Jurkat, Clone E6-1 (cell line): ENCODE results near the gene FAM107B.
A peak's percentile ranks its signal among the peaks of the same experiment; 100 is the strongest.

Experiments
- DNase-seq: peaks from one replicate; pipeline ENCODE4 v3.0.0-alpha.2; 2011; ENCODE audit warnings: low read depth, low spot score
- H3K4me3 ChIP-seq: 2 replicates; pipeline ENCODE4 v1.5.1; 2011; ENCODE audit warnings: mild to moderate bottlenecking, low read length, control low read depth, moderate library complexity

FAM107B gene

DNA sequence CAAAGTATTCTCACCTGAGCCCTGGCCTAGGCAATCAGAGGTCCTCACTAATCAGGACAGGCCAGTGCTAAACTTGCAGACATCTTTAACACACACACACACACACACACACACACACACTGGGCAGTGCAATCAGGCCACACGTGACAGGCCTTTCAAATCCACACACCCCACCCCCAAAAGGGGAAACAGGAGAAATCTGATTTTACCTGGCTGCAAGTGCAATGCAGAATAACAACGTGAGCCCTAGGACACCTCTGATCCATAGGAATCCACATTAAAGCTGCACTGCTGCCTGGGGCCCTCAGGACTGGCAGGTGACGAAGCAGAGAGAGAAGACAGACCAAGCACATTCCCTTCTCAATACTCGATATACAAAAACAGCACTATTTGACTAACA is 218.9 kb downstream of the FAM107B start:
- no peak overlapping the region for H3K4me3 ChIP-seq
- DNase-seq, result no peak

DNA sequence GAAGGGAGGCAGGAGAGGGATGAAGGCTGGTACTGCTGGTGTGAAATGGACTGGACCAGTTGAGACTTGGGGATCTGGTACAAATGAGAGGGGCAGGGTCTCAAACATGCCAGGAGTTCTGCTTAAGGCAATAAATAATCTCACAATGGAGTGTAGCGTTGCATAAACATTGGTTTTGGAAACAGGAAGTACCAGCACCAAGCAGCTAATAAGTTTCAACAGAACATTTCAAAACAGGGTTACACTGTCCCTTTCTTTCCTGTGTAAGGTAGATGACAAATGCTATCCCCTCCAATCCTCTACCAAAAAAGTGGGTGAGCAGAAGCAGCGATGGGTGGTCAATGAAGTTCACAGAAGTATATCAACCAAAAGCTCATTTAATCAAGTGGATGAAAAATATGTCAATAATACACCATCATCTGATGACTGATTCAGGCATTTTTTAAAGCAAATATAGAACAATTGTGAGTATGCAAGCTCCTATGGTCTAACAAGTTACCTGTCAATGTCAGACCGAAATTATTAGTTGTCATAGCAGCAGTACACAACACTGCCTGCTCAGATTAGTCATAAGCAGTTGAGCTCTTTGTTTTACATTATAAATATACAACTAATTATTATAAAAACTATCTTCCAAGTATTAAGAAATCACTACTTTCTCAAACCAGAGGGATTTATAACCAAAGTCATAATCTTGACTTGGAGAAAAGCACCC is 220.0 kb downstream of the FAM107B start:
- DNase-seq, result no peak
- H3K4me3 ChIP-seq, result no peak overlapping the region

DNA sequence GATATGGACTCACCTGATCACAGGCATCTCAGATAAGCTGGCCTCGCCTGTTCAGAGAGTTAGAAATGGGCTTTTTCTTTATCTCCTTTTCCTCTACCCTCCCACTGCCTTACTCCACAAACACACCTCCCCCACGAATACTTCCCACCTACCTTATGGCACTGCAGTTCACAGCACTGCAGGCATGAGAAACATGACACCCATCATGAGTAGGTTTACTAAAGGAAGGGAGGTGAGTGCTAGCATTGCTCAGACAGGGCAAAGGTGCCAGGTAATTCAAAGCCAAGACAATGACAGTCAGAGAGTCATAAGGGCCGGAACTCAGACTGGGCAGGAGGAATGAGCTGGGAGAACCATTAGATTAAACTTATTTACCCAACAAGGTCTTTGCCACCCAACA is 220.6 kb downstream of the FAM107B start:
- DNase-seq, result no peak

DNA sequence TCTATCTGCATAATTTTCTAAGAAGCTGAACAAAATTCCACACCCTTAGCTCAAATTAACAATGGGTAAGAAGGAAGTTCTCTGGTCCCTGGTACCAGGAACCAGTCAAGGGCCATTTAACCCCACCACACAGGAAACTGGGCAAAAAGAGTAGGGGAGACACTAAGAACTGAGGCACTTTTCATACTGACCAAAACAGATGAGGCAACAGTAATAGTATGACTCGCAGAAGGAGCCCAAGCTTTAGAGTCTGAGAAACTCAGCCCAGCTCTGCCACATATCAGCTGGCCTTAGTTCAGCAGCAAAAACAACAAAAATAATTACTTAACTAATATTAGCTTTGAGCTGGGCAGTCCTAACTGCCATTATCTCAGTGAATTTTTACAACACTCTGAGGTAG is 221.2 kb downstream of the FAM107B start:
- no peak for DNase-seq

More for the DNA sequence above, 220.6 kb downstream of the FAM107B start:
- H3K4me3 ChIP-seq, result no peak overlapping the region

DNA sequence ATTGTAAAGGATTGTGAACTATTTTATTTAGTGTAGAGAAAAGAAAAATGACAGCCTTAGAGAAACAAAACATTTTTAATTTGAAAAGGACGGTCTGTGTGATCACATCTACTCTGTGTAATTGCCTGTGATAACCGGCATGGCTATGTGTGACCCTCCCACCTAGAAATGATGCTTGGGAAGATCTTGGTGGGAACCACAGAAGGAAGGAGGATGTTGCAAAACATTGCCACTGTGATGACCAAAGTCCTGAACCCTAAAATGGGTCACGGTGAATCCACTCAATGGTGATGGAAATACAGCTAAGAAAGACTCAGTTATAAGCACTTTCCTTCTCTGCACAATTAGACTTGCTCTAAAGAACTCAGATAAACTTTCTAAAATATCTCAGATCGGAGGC is 222.7 kb downstream of the FAM107B start:
- no peak for DNase-seq
- H3K4me3 ChIP-seq, result no peak overlapping the region

More for the DNA sequence above, 221.2 kb downstream of the FAM107B start:
- no peak overlapping the region for H3K4me3 ChIP-seq

DNA sequence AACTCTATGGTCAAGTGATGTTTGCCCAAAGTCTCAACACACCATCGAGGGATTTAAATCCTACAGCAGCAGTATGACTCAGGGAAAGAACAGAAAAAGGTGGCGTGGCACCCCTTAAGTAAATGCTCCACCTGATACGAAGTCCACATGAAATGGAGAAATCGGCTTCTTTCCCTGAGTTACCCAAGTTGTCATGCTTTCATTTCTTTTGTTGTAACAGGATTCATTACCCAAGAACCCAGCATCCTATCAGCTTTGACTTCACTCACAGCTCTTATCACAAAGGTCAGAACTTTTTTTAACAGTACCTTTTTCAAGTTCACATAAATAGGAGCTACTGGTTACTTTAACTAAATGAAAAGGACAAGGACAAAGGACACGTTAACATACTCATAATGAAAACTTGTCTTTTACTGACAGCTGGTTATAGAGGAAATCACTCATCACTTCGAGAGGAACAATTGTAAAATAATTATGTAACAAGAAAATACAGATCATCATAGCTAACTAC is 224.2 kb downstream of the FAM107B start:
- H3K4me3 ChIP-seq, result no peak overlapping the region
- DNase-seq, result no peak

DNA sequence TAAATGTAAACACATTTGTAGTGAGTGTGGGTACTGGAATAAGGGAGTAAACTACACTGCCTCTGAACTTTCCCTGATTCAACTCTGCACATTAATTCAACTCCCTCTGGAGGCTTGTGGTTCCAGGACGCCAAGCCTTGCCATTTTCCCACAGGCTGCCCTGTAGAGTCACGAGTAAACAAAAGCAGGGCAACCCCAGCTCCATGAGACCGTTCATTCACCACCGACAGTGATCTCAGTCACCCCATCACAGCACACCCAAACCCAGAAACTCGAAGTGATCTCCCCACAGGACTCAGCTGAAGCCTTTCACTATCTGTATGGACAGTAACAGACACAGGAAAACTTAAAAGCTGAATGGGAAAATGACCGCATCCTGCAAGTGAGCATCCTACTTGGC is 225.2 kb downstream of the FAM107B start:
- no peak overlapping the region for H3K4me3 ChIP-seq
- DNase-seq, result no peak

DNA sequence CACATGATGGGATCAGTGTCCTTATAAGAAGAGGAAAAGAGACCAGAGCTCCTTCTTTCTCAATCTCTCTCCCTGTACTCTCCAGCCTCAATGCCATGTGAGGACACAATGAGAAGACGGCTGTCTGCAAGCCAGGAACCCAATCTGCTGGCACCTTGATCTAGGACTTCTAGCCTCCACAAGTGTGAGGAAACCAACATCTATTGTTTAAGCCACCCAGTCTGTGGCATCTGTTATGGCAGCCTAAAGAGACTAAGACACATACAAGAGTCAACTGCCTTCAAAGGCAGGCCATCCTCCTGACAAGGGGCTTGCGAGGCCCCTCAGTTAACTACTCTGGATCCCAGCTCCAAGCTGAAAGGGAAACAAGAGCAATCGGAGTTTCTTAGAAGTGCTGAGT is 225.7 kb downstream of the FAM107B start:
- no peak for DNase-seq
- H3K4me3 ChIP-seq, result no peak overlapping the region

DNA sequence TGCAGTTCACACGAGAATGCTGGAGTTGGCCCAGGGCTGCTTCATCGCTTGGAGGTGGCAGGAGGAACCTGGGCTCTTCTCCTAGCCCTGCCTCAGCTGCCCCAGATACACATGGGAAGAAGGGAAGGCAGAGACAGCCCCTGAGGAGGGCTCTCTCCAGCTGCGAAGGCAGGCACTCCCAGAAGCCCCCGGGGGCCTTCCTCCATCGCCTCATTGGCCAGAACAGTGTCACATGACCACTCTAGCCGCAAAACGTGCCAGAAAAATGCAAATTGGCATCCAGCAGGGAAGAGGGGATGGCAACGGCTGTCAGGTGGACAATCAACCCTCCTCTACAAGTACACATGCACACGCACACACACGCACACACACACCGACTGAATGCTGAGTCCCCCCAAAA is 226.2 kb downstream of the FAM107B start:
- no peak overlapping the region for H3K4me3 ChIP-seq
- DNase-seq, result no peak

DNA sequence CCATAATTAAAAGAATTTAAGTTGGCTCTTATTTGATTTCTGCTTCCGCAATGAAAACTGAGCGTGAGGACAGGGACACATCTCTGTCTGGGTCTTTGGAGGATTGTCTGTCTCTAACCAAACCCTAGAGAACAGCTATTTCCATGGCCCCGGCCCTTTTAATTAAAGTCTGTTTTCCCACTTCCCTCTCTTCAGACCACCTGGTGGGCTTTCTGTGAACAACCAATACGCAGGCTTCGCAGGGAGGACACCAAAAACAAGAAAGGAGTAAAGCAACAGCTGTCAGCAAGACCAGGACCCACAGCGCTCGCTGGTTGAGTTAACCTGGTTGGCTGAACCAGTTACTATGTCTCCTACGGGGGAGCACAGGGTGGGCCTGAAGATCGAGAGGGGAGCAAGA is 226.9 kb downstream of the FAM107B start:
- no peak overlapping the region for H3K4me3 ChIP-seq
- no peak for DNase-seq

DNA sequence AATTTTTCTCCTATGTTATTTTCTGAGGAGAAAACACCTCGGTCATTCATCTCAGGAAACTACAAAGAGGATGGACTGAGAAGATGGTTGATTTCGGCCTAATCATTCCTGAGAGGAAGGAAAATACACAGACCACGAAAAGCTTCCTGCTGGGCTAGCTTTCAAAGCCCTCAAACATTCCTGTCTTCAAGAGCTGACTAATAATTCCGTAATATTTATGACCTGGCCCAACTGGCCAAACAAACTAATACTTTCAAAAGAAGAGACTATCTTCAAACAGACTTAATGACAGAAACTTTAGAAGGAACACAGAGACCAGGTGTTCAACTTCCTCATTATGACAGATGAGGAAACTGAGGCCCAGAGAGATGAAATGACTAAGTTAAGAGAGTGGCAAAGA is 228.9 kb downstream of the FAM107B start:
- no peak for DNase-seq
- H3K4me3 ChIP-seq, result no peak overlapping the region

DNA sequence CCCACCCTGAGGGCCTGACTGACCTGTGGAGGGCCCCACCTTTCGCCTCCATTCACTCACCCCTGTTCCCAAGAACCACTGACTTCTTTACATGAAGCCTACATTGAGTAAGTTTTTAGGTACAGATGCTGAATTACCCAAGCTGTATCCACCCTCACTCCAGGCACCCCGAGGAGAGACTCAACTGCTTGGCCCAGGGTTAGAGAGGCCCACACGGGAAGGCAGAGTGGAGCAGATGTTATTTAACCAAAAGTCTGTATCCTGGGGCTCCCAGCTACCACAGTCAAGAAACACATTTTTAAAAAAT is 230.8 kb downstream of the FAM107B start:
- H3K4me3 ChIP-seq, result no peak overlapping the region
- DNase-seq, result no peak

DNA sequence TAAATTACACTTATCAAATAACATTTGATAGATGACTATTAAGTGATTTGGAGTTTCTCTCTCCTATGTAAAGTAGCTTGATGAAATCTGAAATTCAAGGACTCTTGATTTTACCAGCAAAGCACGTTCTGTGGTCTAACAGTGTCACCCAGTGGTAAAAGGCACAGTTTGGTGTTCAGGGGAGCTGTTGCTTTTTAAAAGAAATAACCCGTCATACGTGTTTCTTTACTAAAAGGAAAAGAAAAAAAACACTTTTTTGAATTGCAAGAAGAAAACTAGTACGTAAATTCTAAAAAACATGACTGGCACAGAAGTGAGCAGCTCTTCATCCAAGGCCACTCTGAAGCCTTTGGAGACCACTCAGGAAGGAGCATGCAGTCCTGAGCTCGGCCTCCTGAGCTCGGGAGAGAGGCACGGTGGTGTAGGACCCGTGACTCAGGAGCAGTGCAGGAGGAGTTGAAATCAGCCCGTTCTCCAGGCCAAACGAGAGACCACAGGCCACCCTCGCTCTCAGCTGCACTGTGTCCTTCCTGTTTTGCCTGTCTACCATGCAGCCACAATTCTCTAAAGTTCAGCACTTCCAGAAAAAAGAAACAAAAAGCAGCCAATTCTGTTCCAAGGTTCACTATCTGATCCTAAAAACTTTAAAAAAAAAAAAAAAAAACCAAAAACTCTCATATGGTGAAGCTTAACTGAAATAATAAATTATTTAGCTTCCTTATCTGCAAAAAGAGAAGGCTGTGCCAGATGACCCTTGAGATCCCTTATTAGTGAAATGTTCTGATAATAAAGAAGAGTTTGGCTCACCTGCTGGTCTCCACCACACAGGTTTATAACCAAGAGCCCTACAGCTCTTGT is 231.4 kb downstream of the FAM107B start:
- no peak overlapping the region for H3K4me3 ChIP-seq
- DNase-seq, result no peak

DNA sequence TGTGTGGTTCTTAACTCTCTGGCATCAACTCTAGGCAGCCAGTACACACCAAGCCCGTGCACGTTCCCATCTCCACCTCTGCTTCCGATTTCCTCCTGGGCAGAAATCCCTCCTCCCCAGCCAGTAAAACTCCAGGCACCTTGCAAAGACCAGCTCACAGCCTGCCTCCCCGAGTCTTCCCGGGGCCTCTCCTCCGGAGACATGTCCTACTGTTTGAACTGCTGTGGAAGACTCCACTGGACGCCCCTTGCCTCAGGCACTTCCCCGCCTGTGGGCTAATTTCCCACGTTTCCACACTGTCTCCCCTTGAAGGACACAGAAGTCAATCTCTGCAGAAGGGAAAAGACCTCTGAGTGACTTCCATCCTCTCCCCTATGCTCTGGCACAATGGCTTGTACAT is 233.3 kb downstream of the FAM107B start:
- no peak for DNase-seq

DNA sequence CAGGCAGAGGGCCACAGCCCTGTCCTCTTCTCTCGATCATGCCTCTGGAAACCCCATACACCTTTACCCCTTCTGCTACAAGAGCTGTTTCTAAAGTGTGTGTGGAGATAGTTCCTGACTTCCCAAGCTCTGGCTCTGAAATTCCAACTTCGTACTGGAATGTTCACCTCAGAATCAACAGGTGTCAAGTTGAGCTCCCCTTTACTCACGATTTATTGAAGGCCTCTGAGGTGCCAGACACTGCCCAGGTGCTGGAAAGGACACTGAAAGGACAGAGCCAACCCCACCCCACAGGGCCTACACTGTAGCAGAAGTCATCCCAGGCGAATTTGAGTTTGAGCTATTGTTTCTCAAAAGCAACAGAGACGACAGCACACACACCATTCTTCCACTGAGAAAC is 234.1 kb downstream of the FAM107B start:
- no peak for DNase-seq
- no peak overlapping the region for H3K4me3 ChIP-seq

More for the DNA sequence above, 233.3 kb downstream of the FAM107B start:
- H3K4me3 ChIP-seq, result no peak overlapping the region

DNA sequence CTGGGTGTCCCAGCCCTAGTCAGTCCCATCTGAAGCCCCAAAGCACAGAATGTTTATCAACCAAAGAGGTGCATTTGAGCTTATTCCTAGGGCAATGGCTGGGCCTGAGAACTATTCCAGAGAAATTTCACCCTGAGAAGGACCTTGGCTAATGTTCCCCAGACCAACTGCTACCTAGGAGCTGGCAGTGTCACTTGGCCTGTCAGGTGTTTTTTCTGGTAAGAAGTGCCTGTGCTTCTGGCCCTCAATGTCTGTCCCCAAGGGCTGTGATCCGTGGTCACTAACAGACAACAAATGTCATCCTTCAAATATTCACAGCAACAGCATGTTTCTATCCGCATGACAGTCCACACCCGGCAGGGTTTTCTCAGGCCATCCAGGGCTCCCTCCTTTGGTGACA is 234.6 kb downstream of the FAM107B start:
- no peak overlapping the region for H3K4me3 ChIP-seq
- no peak for DNase-seq

DNA sequence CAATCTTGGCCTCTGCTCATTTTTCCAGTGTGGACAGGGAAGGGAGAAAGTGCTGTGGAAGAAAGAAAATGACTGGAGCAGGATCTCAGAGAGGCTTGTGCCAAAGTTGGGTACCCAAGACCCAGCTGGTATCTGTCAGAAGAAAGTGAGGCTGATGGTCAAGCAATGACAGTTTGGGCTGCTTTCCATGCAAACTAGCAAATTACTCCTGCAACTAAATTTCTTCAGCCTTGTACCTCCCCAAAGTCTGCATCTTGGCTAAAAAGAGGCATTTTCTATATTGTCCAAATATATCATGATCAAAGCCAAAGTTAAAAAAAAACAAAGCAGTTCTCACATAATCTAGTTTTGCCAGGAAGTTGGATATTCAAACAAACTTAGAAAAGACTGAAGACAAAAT is 235.5 kb downstream of the FAM107B start:
- no peak for DNase-seq
- no peak overlapping the region for H3K4me3 ChIP-seq

DNA sequence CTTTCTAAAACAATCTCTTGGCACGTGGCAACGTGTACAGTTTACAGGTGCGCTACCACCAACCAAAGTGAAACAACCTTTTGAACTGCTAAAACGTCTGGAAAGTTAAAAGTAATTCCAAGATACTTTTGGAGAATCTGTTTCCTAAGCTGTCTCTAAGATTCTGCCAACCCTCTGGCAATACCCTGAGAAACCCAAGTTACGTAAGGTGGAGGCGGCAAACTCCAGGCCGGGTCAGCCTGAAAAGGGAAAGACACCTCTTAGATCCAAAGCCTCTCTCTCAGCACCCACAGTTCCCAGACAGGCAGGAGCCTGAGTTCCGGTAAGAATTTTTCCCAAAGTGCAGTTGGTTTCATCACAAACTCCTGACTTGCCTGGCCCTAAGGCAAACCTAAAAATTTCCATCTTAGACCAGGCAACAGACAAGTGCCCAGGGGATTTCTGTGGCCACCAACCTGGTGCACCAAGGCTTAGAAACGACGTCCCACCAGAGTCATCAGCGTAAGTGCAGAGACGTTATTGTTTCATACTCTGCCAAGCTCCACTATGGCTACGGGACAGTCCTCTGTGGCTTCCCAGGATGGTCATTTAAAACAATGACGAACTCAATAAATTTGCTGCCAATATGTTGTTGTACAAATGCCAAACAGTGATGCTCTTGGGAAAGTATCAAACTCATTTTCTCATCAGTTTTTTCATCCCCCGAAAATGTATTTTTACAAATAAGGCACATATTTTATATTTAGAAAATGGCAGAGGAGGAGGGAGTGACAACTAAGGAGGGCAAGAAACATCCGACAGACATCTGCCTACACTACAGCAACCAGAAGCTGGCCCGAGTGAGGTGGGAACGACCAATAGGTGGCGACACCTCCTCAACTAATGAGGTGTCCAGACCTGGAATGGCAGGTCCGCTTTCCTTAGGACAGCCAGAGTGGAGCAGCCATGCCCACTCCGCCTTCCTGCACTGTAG is 238.2 kb downstream of the FAM107B start:
- H3K4me3 ChIP-seq, result no peak overlapping the region
- peak; percentile 32 for DNase-seq

DNA sequence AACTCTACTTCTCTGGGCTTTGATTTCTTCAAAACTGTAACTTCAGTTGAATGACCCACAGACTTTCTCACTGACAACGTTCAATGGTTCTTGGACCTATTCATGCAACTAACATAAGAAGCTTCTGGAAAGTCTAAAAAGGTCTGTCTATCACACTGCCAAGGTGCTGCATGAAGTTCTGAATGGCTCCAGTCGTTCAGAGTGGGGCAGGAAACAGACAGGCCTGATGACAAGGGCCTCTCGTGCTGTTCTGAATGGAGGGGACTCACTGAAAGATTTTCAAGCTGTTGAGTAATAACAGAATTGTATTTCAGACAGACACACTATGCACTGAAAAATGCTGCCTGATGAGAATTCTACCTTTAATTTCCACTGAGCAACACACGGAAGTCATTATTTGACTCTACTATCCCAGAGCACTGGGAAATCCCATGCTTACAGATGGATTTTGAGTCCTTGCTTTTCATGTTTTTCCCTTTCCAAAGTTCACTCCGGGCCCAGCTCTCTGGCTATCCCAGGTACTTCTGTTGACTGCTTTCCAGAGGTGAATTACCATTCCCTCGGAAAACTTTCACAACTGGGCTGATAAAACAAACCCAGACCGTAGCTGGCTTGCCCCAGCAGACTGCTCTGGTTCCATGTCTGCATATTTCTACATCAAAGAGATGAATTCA is 239.1 kb downstream of the FAM107B start:
- no peak for DNase-seq
- H3K4me3 ChIP-seq, result no peak overlapping the region
